ENCODE data around the gene PRLHR. TPM values are rescaled to one million over a fixed set of nuclear protein-coding genes. Genes with fewer than 3 reads are reported as not detected.

Gene PRLHR
- total and polyA plus RNA-seq, 10 of the 15 experiments (the other 5 are each of a cell fraction or from before 2014, with no cell fraction given): not detected

DNA sequence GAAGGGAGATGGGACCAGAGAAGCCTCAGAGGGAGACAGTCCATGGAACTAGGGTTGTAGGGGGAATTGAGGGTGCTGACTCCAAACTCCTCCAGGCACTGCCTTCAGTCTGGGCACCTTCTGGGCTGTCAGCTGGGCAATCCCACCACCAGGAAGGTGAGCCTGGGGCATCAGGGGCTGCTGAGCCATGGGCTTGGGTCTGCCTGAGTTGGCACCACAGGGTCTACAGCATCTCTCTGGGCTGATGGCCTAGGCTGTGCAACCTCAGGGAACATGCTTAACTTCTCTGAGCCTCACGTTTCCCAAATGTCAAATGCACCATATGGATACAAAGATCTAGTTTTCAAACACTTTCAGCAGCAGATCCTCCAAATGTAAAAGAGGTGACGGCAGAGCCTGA, 46.8 kb upstream of the PRLHR start:
- CTCF ChIA-PET: no interaction called here
- POLR2A ChIA-PET: no interaction called here
- in situ Hi-C loops (cut with MboI) (no loop called here), intact Hi-C loops (cut with micrococcal nuclease; ENCODE audit: unreplicated experiment) (no loop called here)
- no peak for TF ChIP-seq CREB1 (IDR thresholded peaks at IDR 0.05; ENCODE audit: low read depth)
- no peak for TF ChIP-seq RAD21 (IDR thresholded peaks at IDR 0.05; ENCODE audit: insufficient read depth, low read depth, low read length)
- no peak for TF ChIP-seq SIN3A (IDR thresholded peaks at IDR 0.05; ENCODE audit: low read depth, low read length)
- TF ChIP-seq, protein P1, sequence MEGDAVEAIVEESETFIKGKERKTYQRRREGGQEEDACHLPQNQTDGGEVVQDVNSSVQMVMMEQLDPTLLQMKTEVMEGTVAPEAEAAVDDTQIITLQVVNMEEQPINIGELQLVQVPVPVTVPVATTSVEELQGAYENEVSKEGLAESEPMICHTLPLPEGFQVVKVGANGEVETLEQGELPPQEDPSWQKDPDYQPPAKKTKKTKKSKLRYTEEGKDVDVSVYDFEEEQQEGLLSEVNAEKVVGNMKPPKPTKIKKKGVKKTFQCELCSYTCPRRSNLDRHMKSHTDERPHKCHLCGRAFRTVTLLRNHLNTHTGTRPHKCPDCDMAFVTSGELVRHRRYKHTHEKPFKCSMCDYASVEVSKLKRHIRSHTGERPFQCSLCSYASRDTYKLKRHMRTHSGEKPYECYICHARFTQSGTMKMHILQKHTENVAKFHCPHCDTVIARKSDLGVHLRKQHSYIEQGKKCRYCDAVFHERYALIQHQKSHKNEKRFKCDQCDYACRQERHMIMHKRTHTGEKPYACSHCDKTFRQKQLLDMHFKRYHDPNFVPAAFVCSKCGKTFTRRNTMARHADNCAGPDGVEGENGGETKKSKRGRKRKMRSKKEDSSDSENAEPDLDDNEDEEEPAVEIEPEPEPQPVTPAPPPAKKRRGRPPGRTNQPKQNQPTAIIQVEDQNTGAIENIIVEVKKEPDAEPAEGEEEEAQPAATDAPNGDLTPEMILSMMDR (IDR thresholded peaks at IDR 0.05 in 2 of 3, conservative IDR thresholded peaks at IDR 0.05 in 1 of 3; ENCODE audit: control insufficient read depth in 2 of 3, extremely low read depth in 1 of 3, insufficient read depth in 1 of 3, low read depth in 3 of 3, low read length in 3 of 3): no peak
- no peak for TF ChIP-seq POU2F2 (IDR thresholded peaks at IDR 0.05; ENCODE audit: borderline replicate concordance, low read depth, low read length)
- TF ChIP-seq NFYA (IDR thresholded peaks at IDR 0.05; ENCODE audit: borderline replicate concordance, low read depth, low read length): no peak
- TF ChIP-seq, protein P2, sequence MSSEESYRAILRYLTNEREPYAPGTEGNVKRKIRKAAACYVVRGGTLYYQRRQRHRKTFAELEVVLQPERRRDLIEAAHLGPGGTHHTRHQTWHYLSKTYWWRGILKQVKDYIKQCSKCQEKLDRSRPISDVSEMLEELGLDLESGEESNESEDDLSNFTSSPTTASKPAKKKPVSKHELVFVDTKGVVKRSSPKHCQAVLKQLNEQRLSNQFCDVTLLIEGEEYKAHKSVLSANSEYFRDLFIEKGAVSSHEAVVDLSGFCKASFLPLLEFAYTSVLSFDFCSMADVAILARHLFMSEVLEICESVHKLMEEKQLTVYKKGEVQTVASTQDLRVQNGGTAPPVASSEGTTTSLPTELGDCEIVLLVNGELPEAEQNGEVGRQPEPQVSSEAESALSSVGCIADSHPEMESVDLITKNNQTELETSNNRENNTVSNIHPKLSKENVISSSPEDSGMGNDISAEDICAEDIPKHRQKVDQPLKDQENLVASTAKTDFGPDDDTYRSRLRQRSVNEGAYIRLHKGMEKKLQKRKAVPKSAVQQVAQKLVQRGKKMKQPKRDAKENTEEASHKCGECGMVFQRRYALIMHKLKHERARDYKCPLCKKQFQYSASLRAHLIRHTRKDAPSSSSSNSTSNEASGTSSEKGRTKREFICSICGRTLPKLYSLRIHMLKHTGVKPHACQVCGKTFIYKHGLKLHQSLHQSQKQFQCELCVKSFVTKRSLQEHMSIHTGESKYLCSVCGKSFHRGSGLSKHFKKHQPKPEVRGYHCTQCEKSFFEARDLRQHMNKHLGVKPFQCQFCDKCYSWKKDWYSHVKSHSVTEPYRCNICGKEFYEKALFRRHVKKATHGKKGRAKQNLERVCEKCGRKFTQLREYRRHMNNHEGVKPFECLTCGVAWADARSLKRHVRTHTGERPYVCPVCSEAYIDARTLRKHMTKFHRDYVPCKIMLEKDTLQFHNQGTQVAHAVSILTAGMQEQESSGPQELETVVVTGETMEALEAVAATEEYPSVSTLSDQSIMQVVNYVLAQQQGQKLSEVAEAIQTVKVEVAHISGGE (CRISPR knock-in tag; IDR thresholded peaks at IDR 0.05): no peak
- no peak for TF ChIP-seq ZNF207 (IDR thresholded peaks at IDR 0.05; ENCODE audit: borderline replicate concordance)
- ATAC-seq: no peak
- DNase-seq (ENCODE audit: low read depth, low spot score): no peak
- WGBS (ENCODE audit: insufficient coverage, insufficient replicate concordance, low lambda C conversion rate, missing lambda C conversion rate): 28% methylated on average over 2 of the region's 2 CpGs
- H3K9me3 ChIP-seq (replicated peaks; ENCODE audit: control insufficient read depth, insufficient read depth, low read length): no peaks in the 10 kb centered on the region; the same call in 2 of the 3 replicates
- H3K79me2 ChIP-seq (ENCODE audit: control insufficient read depth, insufficient read depth, low read length): no peaks in the 10 kb centered on the region
- no peaks in the 10 kb centered on the region for H3K4me1 ChIP-seq (ENCODE audit: control insufficient read depth, insufficient read depth, low read length)
- no peaks in the 10 kb centered on the region for H4K20me1 ChIP-seq (ENCODE audit: control insufficient read depth, insufficient read depth)
- H3K4me2 ChIP-seq (ENCODE audit: control insufficient read depth, insufficient read depth): no peak overlapping the region
- H3K9ac ChIP-seq (ENCODE audit: control insufficient read depth, insufficient read depth, low read length): no peak overlapping the region
- H3K27ac ChIP-seq (ENCODE audit: control insufficient read depth, insufficient read depth): no peak overlapping the region
- H3K4me3 ChIP-seq: no peak overlapping the region
- no peaks in the 10 kb centered on the region for H3K27me3 ChIP-seq (replicated peaks in 1 of 2; ENCODE audit: control insufficient read depth in 2 of 2, insufficient read depth in 2 of 2, low read length in 1 of 2)
- H3K36me3 ChIP-seq (ENCODE audit: control insufficient read depth in 2 of 2, insufficient read depth in 2 of 2, low read length in 1 of 2): no peaks in the 10 kb centered on the region
- BruUV-seq (replicated peaks): no TSS peak
- H2AFZ ChIP-seq (ENCODE audit: control insufficient read depth, low read depth, low read length): no peak overlapping the region
- RAD21 ChIA-PET (ENCODE audit: unreplicated experiment): no interaction called here
- no peak for FAIRE-seq
- SMC1A ChIA-PET (ENCODE audit: uncharacterized antibody, unreplicated experiment): no interaction called here
